NCI-H187 (cell line): ENCODE results near the gene TCP11L2.
A peak's percentile ranks its signal among the peaks of the same experiment; 100 is the strongest.

ENCODE experiments used
- DNase-seq, 2 experiments: peaks; one replicate each; lab custom pipeline; 2025; lab: John Stamatoyannopoulos, UW

Gene TCP11L2

GRCh38 chr12:106302401-106303201 is at the start of gene TCP11L2:
Gene TCP11L2 (plus strand): TSS chr12:106302733. CDS start chr12:106311076, 8,343 bp downstream.
- DNase-seq = peak; percentile 83 to 90

GRCh38 chr12:106254724-106255123 is 47.8 kb upstream of the TCP11L2 start:
- no peak for DNase-seq

GRCh38 chr12:106255493-106255892 is 47.0 kb upstream of the TCP11L2 start:
- DNase-seq = no peak

- DNase-seq = no peak
Measured at GRCh38 chr12:106255952-106256351, 46.6 kb upstream of the TCP11L2 start.

- DNase-seq = no peak
Measured at GRCh38 chr12:106256524-106256923, 46.0 kb upstream of the TCP11L2 start.

- DNase-seq = no peak
Measured at GRCh38 chr12:106258226-106258625, 44.3 kb upstream of the TCP11L2 start.

GRCh38 chr12:106258935-106259334 is 43.6 kb upstream of the TCP11L2 start:
- DNase-seq = no peak

GRCh38 chr12:106265116-106265515 is 37.4 kb upstream of the TCP11L2 start:
- DNase-seq = no peak

GRCh38 chr12:106267535-106267934 is 35.0 kb upstream of the TCP11L2 start:
- no peak for DNase-seq

- DNase-seq = no peak
Measured at GRCh38 chr12:106269150-106269771, 33.3 kb upstream of the TCP11L2 start.

GRCh38 chr12:106271575-106272505 is 30.7 kb upstream of the TCP11L2 start:
- DNase-seq = no peak

GRCh38 chr12:106273491-106273890 is 29.0 kb upstream of the TCP11L2 start:
- no peak for DNase-seq

GRCh38 chr12:106274012-106274411 is 28.5 kb upstream of the TCP11L2 start:
- no peak for DNase-seq

GRCh38 chr12:106274575-106275121 is 27.9 kb upstream of the TCP11L2 start:
- DNase-seq = no peak

- no peak for DNase-seq
Measured at GRCh38 chr12:106275458-106275857, 27.1 kb upstream of the TCP11L2 start.

GRCh38 chr12:106276032-106276740 is 26.3 kb upstream of the TCP11L2 start:
- DNase-seq = no peak

GRCh38 chr12:106280106-106280505 is 22.4 kb upstream of the TCP11L2 start:
- DNase-seq = no peak

- DNase-seq = no peak
Measured at GRCh38 chr12:106281056-106281782, 21.3 kb upstream of the TCP11L2 start.

GRCh38 chr12:106281804-106282203 is 20.7 kb upstream of the TCP11L2 start:
- no peak for DNase-seq

- DNase-seq = peak in 1 of 2 experiments; percentile 32
Measured at GRCh38 chr12:106282457-106283097, 20.0 kb upstream of the TCP11L2 start.
